Measurements from ENCODE around the gene DLX4. TPM values are rescaled to one million over a fixed set of nuclear protein-coding genes. Genes with fewer than 3 reads are reported as not detected.

The DLX4 gene
- polyA plus RNA-seq, 3 donors = 0.28 to 0.61 (median 0.39) TPM

GRCh38 chr17:49985310-49985990 is 16.5 kb downstream of the DLX4 start:
- DNase-seq (ENCODE audit: low read depth in 3 of 3, low spot score in 2 of 3) = no peak

DNA sequence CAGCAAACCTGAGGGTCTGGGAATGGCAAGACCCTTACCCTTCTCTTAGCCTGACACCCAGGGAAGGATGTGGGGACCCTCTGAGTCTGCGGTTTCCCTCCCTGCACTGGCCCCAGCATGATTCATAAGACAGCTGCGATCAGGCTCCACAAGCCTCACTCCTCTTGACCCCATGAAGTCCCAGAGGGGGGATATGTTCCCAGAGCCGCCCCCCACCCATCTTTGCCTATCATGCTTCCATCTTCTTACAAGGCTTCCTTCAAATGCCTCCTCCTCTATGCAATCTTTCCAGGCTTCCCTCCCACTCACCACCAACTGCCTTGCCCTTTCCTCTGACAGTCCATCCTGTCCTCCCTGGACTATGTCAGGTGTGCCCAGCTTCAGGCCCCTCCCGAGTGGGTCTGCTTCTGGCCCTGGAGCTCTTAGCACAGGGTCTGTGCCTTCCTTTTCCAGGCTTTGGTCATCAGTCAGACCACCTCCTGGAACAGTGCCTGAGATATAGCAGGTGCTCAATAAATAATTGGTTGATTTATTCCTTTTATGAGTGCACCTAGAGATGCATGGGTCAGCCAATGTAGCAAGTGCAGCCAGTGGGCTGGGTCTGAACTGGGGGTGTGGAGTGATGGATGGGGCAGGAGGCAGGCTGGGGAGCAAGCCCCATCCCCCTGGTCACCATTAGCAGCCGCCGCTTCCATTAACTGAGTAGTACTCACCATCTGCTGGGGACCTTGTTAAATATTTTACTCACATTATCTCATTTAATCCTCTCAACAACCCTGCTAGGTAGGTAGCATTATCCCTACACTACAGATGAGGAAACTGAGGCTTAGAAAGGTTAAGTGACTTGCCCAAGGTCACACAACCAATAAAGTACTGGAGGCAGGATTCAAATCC is 17.7 kb downstream of the DLX4 start:
- no peak for DNase-seq (ENCODE audit: low read depth in 3 of 3, low spot score in 2 of 3)

GRCh38 chr17:49987290-49987585 is 18.2 kb downstream of the DLX4 start:
- DNase-seq (ENCODE audit: low read depth in 3 of 3, low spot score in 2 of 3) = no peak

DNA sequence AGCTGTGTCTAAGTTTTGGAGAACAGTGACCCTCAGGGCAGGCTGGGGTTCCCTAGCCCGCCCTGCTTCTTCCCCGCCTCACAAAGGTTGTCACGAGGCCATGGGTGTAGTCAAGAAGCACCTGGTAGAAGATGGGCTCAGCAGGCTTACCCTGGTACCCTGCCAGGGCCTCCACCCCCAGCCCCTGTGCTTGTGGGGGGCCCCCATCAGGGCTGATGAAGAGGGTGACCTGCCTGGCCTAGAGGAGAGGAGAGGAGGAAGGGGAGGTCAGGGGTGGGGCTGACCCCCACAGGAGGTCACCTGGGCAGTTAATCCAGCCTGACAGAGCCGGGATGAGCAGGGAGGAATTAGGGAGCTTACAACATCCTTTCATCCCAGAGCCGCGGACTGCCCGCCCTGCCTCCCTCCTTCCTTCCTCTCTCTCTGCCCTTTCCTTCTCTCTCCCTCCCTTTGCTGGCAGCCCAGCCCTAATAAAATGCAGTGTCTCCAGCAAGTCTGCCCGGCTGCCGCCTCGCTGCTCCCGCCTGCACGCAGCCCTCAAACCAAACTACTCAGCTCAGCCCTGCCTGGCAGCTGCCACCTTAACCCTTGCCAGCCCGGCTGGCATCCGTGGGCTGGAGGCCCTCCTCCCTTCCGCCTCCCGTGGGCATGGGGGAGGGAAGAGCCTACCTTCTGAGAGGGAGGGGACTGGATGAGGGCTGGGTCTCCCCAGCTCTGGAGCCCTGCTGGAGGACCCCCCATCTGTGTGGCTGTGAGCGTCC is 18.9 kb downstream of the DLX4 start:
- DNase-seq (ENCODE audit: low read depth in 3 of 3, low spot score in 2 of 3) = no peak

DNA sequence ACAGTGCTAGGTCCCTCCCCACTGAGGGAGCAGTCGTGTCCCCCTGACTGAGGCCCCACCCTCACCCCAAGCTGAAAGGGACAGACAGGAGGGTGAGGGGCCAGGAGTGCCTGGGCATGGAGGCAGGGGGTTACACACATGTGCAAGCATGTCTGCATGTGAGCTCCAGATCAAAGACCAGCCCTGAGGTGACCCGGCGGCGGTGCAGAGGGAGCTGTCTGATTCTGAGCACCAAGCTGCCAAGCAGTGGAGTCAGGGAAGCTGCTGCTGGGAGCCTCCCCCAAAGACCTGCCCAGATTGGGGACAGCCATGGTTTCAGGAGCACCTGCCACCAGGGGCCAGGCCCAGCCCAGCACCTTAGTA is 20.5 kb downstream of the DLX4 start:
- DNase-seq (ENCODE audit: low read depth in 3 of 3, low spot score in 2 of 3) = no peak

DNA sequence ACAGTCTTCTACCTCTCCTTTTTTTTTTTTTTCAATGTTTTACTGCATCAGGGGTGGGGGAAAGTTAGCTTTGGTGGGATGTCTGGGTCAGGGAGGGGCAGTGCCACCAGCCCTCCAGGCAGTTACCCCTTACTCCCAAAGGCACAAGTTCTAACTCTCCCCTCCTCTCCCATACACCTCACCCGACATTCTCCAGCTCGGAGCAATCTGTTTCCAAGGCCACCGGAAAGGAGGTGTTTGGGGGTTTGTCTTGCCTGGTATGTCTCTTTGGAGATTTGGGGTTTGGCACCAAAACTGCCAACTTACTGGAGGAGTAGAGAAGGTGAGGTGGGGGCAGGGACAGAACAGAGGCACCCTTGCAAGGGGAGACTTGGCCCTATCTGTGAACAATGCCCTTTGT is 21.3 kb downstream of the DLX4 start:
- no peak for DNase-seq (ENCODE audit: low read depth in 3 of 3, low spot score in 2 of 3)

- no peak for DNase-seq (ENCODE audit: low read depth in 3 of 3, low spot score in 2 of 3)
Observed at GRCh38 chr17:49990921-49991320, 21.9 kb downstream of the DLX4 start.

GRCh38 chr17:49991409-49991808 is 22.4 kb downstream of the DLX4 start:
- no peak for DNase-seq (ENCODE audit: low read depth in 3 of 3, low spot score in 2 of 3)

GRCh38 chr17:49992191-49992932 is 23.4 kb downstream of the DLX4 start:
- DNase-seq (ENCODE audit: low read depth in 3 of 3, low spot score in 2 of 3) = no peak

DNA sequence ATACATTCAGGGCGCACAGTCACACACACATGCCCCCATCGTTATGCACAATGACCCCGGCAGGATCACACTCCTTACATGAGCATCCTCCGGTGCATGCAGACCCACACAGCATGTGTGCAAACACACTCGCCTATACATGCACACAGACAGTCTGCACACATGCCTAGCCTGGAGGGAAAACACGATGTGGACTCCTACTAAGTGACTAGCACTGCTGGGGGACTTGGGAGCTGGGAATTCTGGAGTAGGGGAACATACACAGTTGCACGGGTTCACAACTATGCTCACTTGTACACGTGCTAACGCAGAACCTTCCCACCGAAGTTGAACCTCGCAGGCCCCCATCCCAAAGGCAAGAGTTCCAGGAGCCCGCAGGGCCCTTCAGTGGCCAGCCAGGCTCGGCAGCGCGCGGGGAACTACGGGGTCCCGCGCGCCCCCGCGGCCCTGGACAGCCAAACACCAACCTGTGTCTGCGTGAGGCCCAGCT is 24.0 kb downstream of the DLX4 start:
- DNase-seq (ENCODE audit: low read depth in 3 of 3, low spot score in 2 of 3) = no peak

DNA sequence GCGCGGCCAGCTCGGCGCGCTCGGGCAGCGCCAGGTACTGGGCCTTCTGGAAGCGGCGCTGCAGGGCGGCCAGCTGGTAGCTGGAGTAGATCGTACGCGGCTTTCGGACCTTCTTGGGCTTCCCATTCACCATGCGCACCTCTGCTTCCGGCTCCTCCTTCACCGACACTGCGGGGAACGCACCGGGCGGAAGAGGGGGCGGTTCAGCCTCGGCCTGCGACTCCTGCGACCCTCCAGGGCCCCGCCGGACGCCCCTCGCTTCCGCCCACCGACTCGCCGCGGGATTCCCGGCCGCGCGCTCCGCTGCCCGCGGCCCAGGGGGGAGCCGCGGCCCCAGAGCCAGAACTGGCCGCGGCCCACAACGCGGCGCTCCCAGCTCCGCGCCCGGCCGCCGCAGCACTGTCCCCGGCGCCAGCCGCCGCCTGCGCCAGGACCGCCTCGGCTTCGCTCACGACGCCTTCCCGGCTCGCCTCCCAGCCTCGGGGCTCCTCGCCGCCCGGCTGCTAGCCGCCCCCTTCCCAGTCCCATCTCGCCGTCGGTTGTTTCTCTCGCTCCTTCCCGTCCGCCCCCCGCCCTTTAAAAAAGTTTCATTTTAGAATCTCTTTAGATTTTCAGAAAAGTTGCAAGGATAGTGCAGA is 24.6 kb downstream of the DLX4 start:
- no peak for DNase-seq (ENCODE audit: low read depth in 3 of 3, low spot score in 2 of 3)

DNA sequence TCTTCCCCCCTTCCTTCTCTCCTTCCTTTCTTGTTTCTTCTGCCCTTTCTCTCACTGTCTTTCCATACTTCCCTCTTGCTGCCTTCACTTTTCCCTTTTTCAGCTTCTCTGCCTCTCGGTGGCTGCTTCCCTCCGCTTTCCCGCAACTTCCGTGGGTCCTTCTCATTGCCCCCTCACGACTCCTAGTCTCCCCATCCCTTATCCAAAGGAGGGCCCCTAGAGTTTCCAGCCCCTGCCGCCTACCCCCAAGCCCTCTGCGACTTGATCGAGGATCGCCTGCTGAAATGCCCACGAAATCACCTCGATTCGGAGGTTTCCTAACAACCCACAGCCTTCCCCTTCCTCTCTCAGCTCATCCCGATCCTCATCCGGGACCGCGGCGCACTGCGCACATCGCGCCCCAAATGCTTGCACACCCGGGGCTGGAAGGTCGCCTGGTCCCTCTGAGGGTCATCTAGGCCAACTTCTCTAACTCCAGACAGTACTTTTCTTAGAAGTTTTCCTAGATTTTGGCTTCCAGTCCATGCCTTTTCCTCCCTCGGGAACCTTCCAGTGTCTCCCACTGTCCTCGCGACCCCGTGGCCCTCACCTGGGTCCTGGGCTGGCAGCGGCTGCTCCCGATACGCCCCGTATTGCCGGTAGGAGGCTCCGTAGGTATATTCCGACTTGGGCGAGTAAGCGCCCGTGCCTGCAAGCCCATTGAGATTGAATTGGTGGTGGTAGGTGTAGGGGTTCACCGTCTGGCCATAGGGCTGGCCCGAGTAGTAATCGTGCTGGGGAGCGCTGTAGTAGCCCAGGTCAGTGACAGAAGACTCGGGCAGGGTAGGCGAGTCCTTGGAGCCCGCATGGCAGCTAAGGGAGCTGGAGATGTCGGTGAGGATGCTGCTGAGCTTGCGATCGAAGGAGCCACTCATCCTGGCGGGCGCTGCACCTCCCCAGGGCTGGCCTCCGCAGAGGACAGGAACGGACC is 25.4 kb downstream of the DLX4 start:
- no peak for DNase-seq (ENCODE audit: low read depth in 3 of 3, low spot score in 2 of 3)

DNA sequence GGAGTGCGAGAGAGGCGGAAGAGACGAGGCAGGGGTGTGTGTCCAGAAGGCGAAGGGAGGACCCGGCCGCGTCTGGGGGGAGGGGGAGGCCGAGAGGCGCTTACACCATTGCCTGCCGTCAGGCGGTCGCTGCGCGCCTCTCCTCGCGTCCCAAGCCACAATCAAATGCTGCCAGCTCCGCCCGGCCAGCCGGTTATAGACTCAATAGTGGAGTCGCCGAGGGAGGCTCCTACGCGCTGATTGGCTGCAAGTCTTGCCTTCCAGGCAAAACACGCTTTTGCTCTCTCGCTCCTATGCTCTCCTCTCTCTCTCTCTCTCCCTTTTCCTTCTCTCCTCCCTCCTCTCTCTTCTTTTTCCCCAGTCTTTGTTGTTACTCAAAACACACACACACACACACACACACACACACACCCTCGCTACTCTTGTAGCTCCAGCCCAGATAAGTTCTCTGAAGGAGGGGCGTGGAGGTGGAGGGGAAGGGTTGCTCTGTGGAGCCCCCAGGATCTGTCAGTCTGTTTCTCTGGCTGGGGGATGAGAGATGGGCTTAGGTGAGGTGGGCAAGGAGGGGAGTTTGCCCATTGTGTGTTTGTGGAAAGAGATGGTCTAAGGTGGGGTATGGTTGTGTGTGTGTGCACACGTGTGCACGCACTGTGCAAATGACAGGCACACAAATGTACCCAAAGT is 26.2 kb downstream of the DLX4 start, which contains the start of gene DLX3:
Gene DLX3, minus strand, starts transcription at position 170 of the 684 bp plus-strand sequence. CDS start 226 bp downstream, outside the sequence.
- DNase-seq (ENCODE audit: low read depth in 3 of 3, low spot score in 2 of 3) = no peak

GRCh38 chr17:49996121-49996494 is 27.1 kb downstream of the DLX4 start:
- no peak for DNase-seq (ENCODE audit: low read depth in 3 of 3, low spot score in 2 of 3)

DNA sequence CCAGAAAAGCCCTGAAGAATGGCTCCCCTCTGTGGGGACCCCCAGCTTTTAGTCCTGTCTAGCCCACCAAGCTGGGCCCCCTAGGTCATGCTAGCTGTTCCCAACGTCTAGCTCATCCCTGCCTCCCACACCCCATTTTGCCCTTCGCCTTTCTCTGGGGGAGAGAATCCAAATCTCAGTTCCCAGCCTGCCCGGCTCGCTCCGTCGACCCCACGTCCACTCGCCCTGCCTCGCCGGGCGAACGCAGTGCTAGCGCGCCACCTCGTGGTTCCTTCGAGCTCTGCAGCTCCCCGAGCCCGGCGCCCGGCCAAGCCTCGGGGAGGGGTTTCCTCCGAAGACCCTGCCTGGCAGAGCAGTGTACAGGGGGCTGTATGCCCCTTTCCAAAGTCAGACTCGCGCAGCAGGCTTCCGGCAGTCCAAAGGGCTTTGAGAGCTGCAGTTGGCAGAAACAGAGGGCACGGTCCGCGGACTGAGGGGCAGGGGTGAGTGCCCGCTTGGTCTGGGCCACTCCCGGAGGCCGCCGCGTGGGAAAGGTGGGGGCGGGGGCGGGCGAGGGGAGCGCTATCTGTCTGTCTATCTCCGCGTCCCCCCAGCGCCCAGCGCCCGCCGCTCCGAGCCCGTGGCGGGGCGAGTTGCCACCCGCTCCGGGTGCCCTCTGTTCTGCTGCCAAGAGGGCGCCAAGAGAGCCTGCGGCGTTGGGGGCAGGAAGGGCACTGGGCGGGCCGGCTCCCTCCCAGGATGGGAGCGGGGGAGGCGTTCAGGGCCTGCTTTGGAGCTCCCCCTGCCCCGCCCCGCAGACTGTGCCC is 27.7 kb downstream of the DLX4 start:
- no peak for DNase-seq (ENCODE audit: low read depth in 3 of 3, low spot score in 2 of 3)

GRCh38 chr17:49997301-49997650 is 28.3 kb downstream of the DLX4 start:
- no peak for DNase-seq (ENCODE audit: low read depth in 3 of 3, low spot score in 2 of 3)

DNA sequence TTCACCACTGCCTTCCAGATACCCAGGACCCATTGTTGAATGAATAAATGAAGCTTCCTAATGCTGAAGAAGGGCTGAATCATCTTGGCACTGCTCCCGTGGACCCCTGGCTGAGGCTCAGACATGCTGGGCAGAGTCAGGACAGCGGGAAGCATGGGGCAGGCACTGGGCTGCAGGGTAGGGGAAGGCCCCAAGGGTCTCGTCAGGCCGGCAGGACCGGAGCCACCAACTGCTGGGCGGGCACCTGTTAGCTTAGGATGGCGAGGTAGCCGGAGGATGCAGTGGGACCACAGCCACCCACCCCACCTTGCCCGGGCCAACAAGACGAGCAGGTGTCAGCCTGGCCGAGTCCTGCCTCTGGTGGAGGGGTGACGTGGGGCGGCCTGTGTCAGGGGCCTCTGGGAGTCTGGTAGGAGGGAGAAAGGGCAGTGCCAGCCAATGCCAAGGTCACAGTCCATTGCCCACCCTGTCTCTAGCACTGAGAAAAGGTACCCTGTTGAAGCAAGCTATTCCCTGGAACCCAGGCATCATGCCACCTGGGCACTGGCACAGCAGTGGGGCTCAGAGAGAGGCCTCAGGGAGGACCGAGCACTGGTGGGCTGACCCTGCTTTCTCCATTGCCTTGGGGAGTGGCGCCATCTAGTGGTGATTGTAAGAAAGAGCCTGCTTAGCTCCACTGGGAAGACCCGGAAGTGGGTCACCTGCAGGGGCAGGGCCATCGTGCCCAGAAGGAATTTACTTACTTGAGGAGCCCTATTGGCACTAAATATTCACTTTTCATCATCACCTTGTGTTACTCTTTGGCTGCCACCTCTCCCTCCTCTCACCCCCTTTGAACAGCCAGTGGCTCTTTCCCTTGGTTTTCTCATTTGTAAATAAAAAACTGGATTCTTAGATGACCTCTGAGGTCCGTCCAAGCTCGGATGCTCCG is 29.0 kb downstream of the DLX4 start:
- peak; percentile 68 to 82 (median 78) for DNase-seq (ENCODE audit: low read depth in 3 of 3, low spot score in 2 of 3)
